Measurements from ENCODE around the gene IL17REL. TPM values are rescaled to one million over a fixed set of nuclear protein-coding genes. Genes with fewer than 3 reads are reported as not detected.

The IL17REL gene
- total and polyA plus RNA-seq, 2 of the 13 experiments (the other 11 are each of a cell fraction or from before 2014, with no cell fraction given) = not detected

- TF ChIP-seq ZNF773 (CRISPR knock-in tag; IDR thresholded peaks at IDR 0.05; ENCODE audit: borderline replicate concordance) (no peak), ZNF318 (CRISPR knock-in tag; IDR thresholded peaks at IDR 0.05) (no peak), ZNF264 (CRISPR knock-in tag; IDR thresholded peaks at IDR 0.05) (no peak), ZNF577 (CRISPR knock-in tag; IDR thresholded peaks at IDR 0.05; ENCODE audit: borderline replicate concordance, low read depth) (no peak), JUN (CRISPR knock-in tag; IDR thresholded peaks at IDR 0.05) (no peak), YEATS4 (CRISPR knock-in tag; IDR thresholded peaks at IDR 0.05; ENCODE audit: borderline replicate concordance) (no peak; the same call in 1 of the 2 replicates), ARNT (IDR thresholded peaks at IDR 0.05) (no peak), ZNF281 (CRISPR knock-in tag; IDR thresholded peaks at IDR 0.05; ENCODE audit: borderline replicate concordance) (no peak), BORCS8-MEF2B (CRISPR knock-in tag; IDR thresholded peaks at IDR 0.05) (no peak), ZNF598 (CRISPR knock-in tag; IDR thresholded peaks at IDR 0.05; ENCODE audit: borderline replicate concordance) (no peak), ZNF142 (CRISPR knock-in tag; IDR thresholded peaks at IDR 0.05) (no peak), PHF21A (CRISPR knock-in tag; IDR thresholded peaks at IDR 0.05) (peak; percentile 65; the same call in 1 of the 2 replicates)
These were observed 65.8 kb downstream of the IL17REL start (continued) for GRCh38 chr22:49946612-49947295.

All from HepG2 (cell line).